HG02763 (cell line): Measurements from ENCODE around the gene LSMEM2.

Experiments used
- ATAC-seq: cut with Tn5 transposase; IDR thresholded peaks from one replicate; pipeline ENCODE4 v1.9.1; 2021; ENCODE audit warnings: mild to moderate bottlenecking, moderate library complexity; ENCODE audit not compliant: unreplicated experiment

Gene LSMEM2

DNA sequence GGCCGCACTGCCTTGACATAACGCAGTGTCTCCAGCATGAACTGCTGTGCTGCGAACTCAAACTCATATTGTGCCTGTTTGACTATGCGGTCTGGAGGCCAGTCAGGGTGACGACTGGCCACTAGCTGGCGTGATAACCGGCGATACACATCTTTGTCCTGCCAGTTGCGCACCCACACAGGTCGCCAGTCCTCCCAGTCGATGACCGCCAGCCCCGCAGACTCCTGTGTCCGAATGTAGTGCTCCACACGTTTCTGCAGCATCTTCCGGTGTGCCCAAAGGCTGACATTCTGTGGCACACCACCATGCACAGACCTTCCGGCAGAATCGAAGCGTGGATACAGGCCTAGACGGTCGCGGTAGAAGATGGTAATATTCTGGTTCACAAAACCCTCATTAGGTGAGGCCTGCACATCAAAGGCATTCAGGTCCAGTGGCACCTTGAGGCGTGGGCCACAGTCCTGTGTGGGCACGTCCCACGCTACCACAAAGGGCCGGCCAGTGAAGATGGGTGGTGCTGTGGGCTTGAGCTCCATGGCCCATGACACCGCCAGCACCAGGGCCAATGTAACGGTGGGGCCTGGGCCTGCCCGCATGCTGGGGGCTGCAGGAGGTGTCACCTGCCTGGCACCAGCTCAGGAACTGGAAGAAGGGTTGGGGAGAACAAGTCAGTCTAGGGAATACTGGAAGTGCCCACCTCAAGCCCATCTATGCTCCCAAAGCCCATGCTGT, 41.2 kb downstream of the LSMEM2 start:
- no peak for ATAC-seq

GRCh38 chr3:50320853-50321335, 42.0 kb downstream of the LSMEM2 start:
- ATAC-seq = peak; percentile 51

DNA sequence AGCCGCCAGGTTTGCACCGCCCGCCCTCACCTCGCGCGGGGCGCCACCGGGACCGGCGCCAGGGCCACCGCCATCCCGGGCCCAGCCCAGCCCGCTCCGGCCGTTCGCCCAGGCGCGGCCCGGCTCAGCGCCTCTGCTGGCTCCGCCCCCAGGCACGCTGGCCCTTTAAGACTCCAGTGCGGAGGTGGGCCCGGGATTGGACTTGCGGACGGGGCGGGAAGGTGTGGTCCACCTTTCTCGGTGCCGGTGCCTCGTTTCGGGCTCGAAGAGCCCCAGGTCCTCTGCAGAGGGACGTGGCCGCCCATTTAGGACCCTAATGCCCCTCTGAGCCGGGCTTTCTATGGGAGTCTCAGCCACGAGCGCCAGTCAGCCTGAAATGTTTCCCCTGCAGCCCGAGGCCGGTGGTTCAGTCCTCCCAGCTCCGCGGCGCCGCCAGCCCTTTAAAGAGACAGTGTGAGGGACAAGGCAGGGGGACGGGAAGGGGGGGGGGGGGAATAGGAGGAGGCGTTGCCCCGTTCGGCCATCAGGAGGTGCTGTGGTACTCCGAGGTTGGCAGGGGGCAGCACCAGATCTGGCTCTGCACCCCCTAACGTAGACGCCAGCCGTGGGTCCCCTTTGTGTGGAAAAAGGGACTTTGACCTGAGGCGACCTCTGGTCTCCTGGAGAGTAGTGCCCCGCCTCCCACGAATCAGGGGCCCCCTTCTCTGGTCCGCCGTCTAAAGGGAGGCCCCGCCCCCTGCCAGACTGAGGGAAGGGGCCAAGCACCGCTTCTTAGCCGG, 42.6 kb downstream of the LSMEM2 start:
- ATAC-seq = peak; percentile 82

DNA sequence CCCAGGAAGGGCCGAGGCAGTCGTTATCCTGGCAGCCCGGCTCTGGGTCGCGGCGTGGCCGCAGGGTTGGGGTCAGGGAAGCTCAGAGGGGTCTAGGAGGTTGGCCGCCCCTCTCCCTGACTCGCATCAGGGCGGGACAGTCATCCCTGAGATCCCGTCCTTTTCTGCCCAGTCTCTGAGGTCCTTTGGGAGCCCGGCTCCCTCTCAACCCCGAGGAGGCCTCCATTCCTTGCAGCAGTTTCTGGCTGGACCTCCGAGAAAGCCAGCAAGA, 43.2 kb downstream of the LSMEM2 start:
- ATAC-seq = no peak

DNA sequence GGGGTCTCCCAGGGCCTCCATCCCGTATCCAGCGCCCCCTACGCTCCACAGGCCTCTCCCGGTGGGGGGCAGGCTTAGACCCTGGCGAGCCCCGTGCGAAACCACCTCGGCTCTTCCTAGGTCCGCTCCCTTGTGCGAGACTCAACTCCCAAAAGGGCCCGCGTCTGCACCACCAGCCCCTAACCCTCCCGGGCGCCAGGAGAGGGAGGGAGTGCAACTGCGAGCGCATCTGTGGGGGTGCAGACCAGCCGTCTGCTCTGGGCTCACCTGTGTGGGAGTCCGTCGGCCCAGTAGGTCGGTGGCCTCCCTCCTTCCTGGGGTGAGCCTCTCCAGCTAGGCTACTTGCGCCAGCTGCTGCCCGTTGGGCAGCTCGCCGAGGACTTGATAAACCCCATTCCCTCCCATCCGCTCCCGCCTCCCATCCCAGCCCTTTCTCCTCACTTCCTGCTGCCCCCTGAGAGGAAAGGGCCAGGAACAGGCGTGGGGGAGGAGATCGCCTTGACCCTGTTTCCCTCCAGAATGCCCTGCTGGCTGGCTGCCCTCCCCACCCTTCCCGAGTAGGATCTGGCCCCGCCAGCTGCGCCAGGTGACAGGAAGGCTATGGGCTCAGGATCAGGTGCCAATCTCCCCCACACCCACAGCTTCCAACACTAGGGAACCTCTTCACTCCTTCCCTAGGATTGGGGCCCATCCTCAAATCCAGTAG, 43.7 kb downstream of the LSMEM2 start, which contains the start of gene HYAL2:
HYAL2 (minus strand) TSS at position 360 of the 706 bp plus-strand sequence. CDS start 2,256 bp downstream, outside the sequence.
- ATAC-seq = no peak

DNA sequence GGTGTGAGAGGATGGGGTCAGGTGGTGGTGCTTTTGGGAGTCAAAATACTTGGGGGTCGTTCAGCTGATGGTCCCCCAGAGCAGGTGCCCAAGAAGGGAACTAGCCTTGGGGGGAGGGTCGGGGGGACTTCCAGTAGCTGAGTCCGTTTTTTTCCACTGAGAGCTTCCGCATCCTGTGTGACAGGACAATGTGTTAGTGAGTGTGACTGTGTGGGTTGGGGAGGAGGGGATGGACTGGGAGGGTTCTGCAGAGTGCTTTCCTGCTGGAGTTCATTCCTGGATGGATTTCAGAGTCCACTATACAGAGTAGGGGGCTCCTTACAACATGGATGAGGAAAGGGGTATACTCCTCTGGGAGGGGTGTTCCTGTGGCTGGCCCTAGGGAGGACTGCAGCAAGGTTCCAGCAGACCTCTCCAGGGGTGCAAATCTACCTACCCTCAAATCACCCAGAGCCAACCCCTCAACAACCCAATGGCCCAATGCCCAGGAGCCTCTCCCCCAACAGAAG, 44.3 kb downstream of the LSMEM2 start:
- no peak for ATAC-seq

- no peak for ATAC-seq
These were observed 44.8 kb downstream of the LSMEM2 start for GRCh38 chr3:50323614-50324199.

DNA sequence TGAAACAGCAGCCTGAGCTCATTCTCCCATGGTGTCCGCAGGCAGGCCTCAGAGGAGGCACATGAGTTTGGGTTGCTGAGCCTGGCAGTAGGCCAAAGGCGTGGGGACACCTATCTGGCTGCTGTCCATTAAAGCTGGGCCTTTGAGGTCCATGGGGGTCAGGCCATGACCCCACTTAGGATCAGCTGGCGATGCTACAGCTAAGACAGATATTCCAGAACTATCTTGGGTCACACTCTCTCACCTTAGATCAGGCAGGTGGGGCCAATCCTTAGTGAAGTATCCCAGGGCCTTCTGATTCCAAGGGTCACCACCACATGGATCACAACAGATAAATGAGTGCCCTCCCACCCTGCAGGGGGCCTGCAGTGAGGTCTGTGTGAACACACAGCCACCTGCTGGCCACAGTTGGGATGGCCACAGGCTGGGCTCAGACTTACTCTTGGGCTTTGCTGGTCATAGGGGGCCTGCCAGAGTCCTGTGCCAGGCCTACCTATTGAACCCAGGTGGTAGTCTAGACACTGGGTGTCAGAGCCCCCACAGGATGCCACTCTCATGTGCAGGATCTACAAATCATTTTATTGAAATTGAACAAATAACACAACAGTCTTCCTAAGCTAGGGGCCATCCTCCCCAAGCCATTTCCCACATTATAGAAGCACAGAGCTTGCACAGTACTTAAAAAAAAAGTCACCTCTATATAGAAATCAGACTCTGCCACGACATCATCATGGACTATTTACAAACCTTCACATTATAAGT, 45.6 kb downstream of the LSMEM2 start:
- ATAC-seq = no peak

- no peak for ATAC-seq
These were observed 46.2 kb downstream of the LSMEM2 start for GRCh38 chr3:50325113-50325480.

GRCh38 chr3:50325497-50326181, 46.8 kb downstream of the LSMEM2 start:
- ATAC-seq = no peak

DNA sequence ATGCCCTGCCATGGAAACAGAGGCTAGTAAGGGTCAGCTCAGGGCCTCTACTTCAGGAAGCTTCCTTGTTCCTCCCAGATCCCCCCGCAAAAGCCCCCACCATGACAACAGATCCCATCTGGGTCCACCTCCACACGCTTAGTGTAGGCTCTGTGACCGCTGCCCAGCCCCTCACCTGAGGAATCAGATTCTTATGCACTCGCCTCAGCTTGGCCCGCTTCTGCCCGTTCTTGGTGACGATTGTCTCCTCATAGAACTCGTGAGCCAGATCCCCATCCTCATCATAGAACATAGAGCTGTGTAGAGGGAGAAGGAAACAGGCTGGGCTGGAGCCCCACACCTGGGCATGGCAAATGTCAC, 47.3 kb downstream of the LSMEM2 start:
- ATAC-seq = no peak

- no peak for ATAC-seq
These were observed 48.2 kb downstream of the LSMEM2 start for GRCh38 chr3:50327129-50327528.

DNA sequence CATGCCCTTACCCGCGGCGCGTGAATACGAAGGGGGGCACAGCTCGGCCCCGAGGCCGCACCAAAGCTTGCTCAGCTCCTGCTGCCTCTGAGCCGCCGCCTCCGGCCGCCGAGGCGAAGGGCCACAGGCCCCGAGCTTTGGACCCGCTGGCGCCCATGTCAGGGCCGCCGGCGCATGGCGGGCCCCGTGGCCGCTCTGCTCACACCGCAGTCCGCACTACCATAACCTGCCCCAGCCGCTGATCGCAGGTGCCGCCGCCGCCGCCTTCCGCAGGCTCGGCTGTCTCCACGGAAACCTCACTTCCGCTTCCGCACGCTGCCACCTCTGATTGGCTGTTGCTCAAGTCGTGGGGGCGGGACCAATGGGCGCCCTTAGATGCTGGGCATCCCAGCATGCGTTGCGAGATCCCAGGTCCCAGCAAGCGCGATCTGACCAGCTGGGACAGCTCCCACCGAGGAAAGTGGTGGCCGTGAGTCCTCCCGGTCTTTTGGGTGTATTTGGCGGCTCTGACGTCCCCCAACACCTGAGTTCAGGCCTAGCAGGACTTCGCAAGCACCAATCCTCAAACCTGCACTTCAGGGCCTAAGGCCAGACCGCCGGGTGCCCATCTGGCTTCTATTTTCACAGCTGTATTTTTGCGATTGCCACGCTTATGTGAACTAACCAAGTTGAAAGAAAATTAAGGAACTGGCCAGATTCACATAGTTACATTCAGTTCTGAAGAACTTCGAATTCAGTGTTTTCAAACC, 49.2 kb downstream of the LSMEM2 start, which contains the start of gene TUSC2:
TUSC2 (minus strand) TSS at position 281 of the 749 bp plus-strand sequence; CDS start at position 157, 124 bp downstream.
- peak; percentile 84 for ATAC-seq

GRCh38 chr3:50330330-50330729, 51.4 kb downstream of the LSMEM2 start:
- ATAC-seq = no peak

GRCh38 chr3:50331364-50331907, 52.5 kb downstream of the LSMEM2 start:
- ATAC-seq = no peak

GRCh38 chr3:50333744-50334328, 54.9 kb downstream of the LSMEM2 start:
- no peak for ATAC-seq

- no peak for ATAC-seq
These were observed 55.6 kb downstream of the LSMEM2 start for GRCh38 chr3:50334339-50335075.
